ENCODE data around the gene FNBP1L. TPM values are rescaled to one million over a fixed set of nuclear protein-coding genes. Genes with fewer than 3 reads are reported as not detected.

FNBP1L gene
- total and polyA plus RNA-seq, 2 of the 8 experiments (the other 6 are each of a cell fraction or from before 2014, with no cell fraction given) = 48.9 to 95.9 TPM

DNA sequence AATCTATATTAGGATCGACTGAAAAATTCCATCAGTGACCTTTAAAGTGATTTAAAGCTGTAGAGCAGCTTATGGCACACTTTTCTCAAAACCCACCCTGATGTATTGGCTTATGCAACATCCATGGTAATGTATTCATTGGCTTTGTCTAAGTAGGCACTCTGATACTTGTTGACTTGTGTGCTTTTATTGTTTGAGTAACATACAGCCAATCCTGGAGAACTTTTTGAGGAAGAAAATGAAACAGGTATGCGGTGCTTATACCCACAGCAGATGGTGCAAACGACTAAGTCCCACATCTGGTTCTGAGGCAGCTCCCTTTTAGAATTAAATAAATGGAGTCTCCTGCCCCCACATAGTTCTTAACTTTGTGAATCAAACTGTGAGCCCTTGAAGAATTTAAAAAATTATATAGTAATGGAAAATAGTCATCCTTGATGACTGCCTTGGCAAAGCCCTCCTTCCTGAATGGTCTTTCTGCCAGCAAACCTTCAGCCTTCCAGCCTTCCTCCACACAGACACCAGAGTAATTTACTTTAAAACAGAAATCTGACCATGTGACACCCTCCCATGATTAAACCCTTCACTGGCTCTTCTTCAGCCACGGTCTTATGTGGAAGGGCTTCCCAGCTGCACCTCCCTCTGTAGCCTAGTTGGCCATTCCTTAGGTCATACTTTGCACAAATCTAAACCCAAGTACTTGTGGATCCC is 117.7 kb downstream of the FNBP1L start (continued):
- no peak for TF ChIP-seq TBP (IDR thresholded peaks at IDR 0.05; ENCODE audit: low read depth, low read length)

Measured in H1 (cell line).